Measurements from ENCODE around the gene CACNA1F. TPM values are rescaled to one million over a fixed set of nuclear protein-coding genes. Genes with fewer than 3 reads are reported as not detected.
A peak's percentile ranks its signal among the peaks of the same experiment; 100 is the strongest.

The CACNA1F gene
- total and polyA plus RNA-seq, 9 of the 15 experiments (the other 6 are each of a cell fraction or from before 2014, with no cell fraction given) = under 0.01 to 0.41 (median 0.03) TPM; not detected in 3

DNA sequence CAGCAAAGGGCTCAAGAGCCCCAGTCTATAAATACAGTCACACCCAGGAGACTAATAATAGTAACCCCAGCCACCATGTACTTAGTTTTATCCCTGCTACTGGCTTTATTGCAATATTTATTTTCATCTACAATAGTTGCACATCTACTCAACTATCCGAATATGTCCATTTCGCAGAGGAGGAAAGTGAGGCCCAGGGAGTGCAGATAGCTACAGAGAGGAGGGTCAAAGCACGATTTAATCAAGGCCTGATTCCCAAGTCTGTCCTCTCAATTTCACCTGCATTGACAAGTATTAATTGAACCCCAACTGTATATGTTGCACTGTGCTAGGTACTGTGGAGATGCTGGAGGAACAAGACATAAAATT lies 65.4 kb downstream of the CACNA1F start:
- H3K27ac ChIP-seq (ENCODE audit: extremely low read depth, low read depth, low read length) = peak overlapping the region; percentile 86

GRCh38 chrX:49166914-49167739 lies 66.0 kb downstream of the CACNA1F start:
- peak; percentile 61 for ATAC-seq
- Histone ChIP-seq H3K79me2 (ENCODE audit: control insufficient read depth, insufficient read depth, low read length) (peaks cover 17% of the 10 kb centered on the region; the same call in 2 of the 3 replicates), H3K9me1 (ENCODE audit: control insufficient read depth, insufficient read depth, low read length) (no peaks in the 10 kb centered on the region), H3K36me3 (ENCODE audit: control insufficient read depth, insufficient read depth, low read length) (no peaks in the 10 kb centered on the region), H3K9ac (ENCODE audit: insufficient read depth in 1 of 2, low read depth in 2 of 2, low read length in 2 of 2) (peak overlapping the region; percentile 87 to 89), H3K4me1 (replicated peaks in 1 of 2; ENCODE audit: control insufficient read depth in 2 of 2, insufficient read depth in 2 of 2, low read length in 2 of 2) (peaks cover 41 to 63% of the 10 kb centered on the region in 2 experiments), H3K4me3 (peak overlapping the region; percentile 26), H2AFZ (ENCODE audit: low read depth, low read length) (peak overlapping the region; percentile 86), H3K27ac (ENCODE audit: extremely low read depth, low read depth, low read length) (peak overlapping the region; percentile 86), H3K9me3 (replicated peaks; ENCODE audit: control insufficient read depth, insufficient read depth, low read depth, low read length) (no peaks in the 10 kb centered on the region), H4K20me1 (replicated peaks; ENCODE audit: control insufficient read depth, insufficient read depth, low read length) (no peaks in the 10 kb centered on the region), H3K27me3 (ENCODE audit: control insufficient read depth in 2 of 2, insufficient read depth in 2 of 2, low read length in 2 of 2) (no peaks in the 10 kb centered on the region), H3K4me2 (ENCODE audit: insufficient read depth, low read length) (peak overlapping the region; percentile 81)
- in situ Hi-C loops (cut with MboI) (no loop called here), intact Hi-C loops (cut with micrococcal nuclease) (no loop called here)
- POLR2A ChIA-PET = interaction anchor here (0.5 to 2.1 kb wide), 6 partner anchors 9 to 1031 kb away, joined by 3 to 8 read pairs (median 3); no protein-coding TSS in a partner anchor
- BruUV-seq (replicated peaks) = TSS peak; percentile 85
- FAIRE-seq = peak; percentile 94
- peak; percentile 45 to 78 (median 56) for DNase-seq (ENCODE audit: extremely low read depth in 1 of 4, low spot score in 3 of 4)
- CTCF ChIA-PET (ENCODE audit: low intra/inter-chr PET ratio) = no interaction called here
- WGBS (ENCODE audit: insufficient coverage, low coverage, missing lambda C conversion rate) = 6% methylated on average over 27 of the region's 35 CpGs
- TF ChIP-seq SMARCB1 (IDR thresholded peaks at IDR 0.05; ENCODE audit: insufficient read length, low read depth) (no peak), ETV6 (IDR thresholded peaks at IDR 0.05; ENCODE audit: borderline replicate concordance in 1 of 2, low read depth in 2 of 2, low read length in 1 of 2) (peak in 1 of 2 experiments; percentile 63; a peak in 1 of 4 replicates), ETV6 (CRISPR knock-in tag; IDR thresholded peaks at IDR 0.05; ENCODE audit: borderline replicate concordance) (no peak), STAT5A (IDR thresholded peaks at IDR 0.05; ENCODE audit: borderline replicate concordance, low read length) (no peak), HOXB6 (CRISPR knock-in tag; IDR thresholded peaks at IDR 0.05; ENCODE audit: borderline replicate concordance) (no peak), UBTF (IDR thresholded peaks at IDR 0.05; ENCODE audit: borderline replicate concordance in 1 of 2, low read depth in 2 of 2, low read length in 2 of 2) (peak; percentile 37 to 66; a peak in 1 of 4 replicates)

More for the DNA sequence above, 65.4 kb downstream of the CACNA1F start:
- no TSS peak for BruUV-seq (replicated peaks)
- TF ChIP-seq SMARCA5 (IDR thresholded peaks at IDR 0.05) = 0 out of 2 replicates have a peak, but pooled peaks have one; percentile 54
- TF ChIP-seq ZFP1 (CRISPR knock-in tag; IDR thresholded peaks at IDR 0.05) = no peak
- TF ChIP-seq PCBP1 (IDR thresholded peaks at IDR 0.05; ENCODE audit: low read depth, low read length, poor library complexity, severe bottlenecking) = no peak
- peak in 1 of 2 experiments; percentile 74; a peak in 2 of 4 replicates for TF ChIP-seq KDM1A (IDR thresholded peaks at IDR 0.05)
- peak; percentile 90 for TF ChIP-seq RBM25 (IDR thresholded peaks at IDR 0.05; ENCODE audit: low read depth, low read length, severe bottlenecking)
- TF ChIP-seq KLF10 (CRISPR knock-in tag; IDR thresholded peaks at IDR 0.05) = no peak
- ChIA-PET CTCF (ENCODE audit: low intra/inter-chr PET ratio) (no interaction called here), POLR2A (interaction anchor here (0.5 to 2.1 kb wide), 5 partner anchors 10 to 1031 kb away, joined by 3 to 8 read pairs (median 3); no protein-coding TSS in a partner anchor)
- peak overlapping the region; percentile 26; the same call in 1 of the 2 replicates for H3K4me3 ChIP-seq
- H3K9me1 ChIP-seq (ENCODE audit: control insufficient read depth, insufficient read depth, low read length) = no peaks in the 10 kb centered on the region
- in situ Hi-C loops (cut with MboI) = no loop called here
- H3K27me3 ChIP-seq (ENCODE audit: control insufficient read depth in 2 of 2, insufficient read depth in 2 of 2, low read length in 2 of 2) = no peaks in the 10 kb centered on the region
- ATAC-seq (no peak), FAIRE-seq (peak; percentile 69), DNase-seq (ENCODE audit: extremely low read depth in 1 of 4, low spot score in 3 of 4) (no peak)
- peak overlapping the region; percentile 87 to 89; a peak in 3 of 4 replicates for H3K9ac ChIP-seq (ENCODE audit: insufficient read depth in 1 of 2, low read depth in 2 of 2, low read length in 2 of 2)
- H3K36me3 ChIP-seq (ENCODE audit: control insufficient read depth, insufficient read depth, low read length) = no peaks in the 10 kb centered on the region
- H3K79me2 ChIP-seq (ENCODE audit: control insufficient read depth, insufficient read depth, low read length) = peaks cover 23% of the 10 kb centered on the region
- no peaks in the 10 kb centered on the region for H3K9me3 ChIP-seq (replicated peaks; ENCODE audit: control insufficient read depth, insufficient read depth, low read depth, low read length)
- peak overlapping the region; percentile 86 for H2AFZ ChIP-seq (ENCODE audit: low read depth, low read length)
- peaks cover 41 to 64% of the 10 kb centered on the region in 2 experiments for H3K4me1 ChIP-seq (replicated peaks in 1 of 2; ENCODE audit: control insufficient read depth in 2 of 2, insufficient read depth in 2 of 2, low read length in 2 of 2)
- intact Hi-C loops (cut with micrococcal nuclease) = no loop called here
- 55% methylated on average over 3 of the region's 3 CpGs for WGBS (ENCODE audit: insufficient coverage, low coverage, missing lambda C conversion rate)
- H4K20me1 ChIP-seq (replicated peaks; ENCODE audit: control insufficient read depth, insufficient read depth, low read length) = no peaks in the 10 kb centered on the region
- H3K4me2 ChIP-seq (ENCODE audit: insufficient read depth, low read length) = peak overlapping the region; percentile 81
